GM12878 (cell line): Measurements from ENCODE around the gene ASB7. TPM values are rescaled to one million over a fixed set of nuclear protein-coding genes. Genes with fewer than 3 reads are reported as not detected.

Source experiments
- ATAC-seq: fragments of 200-7000 bp; cut with Tn5 transposase; 3 replicates; pipeline ENCODE4 v1.9.1; 2020; ENCODE audit warnings: mild to moderate bottlenecking, moderate library complexity
- BruUV-seq: library from RNA; stranded (reverse); fragments of 400-500 nt; replicated peaks from 2 replicates; lab custom pipeline; 2021; lab: Mats Ljungman, UMichigan
- CTCF ChIA-PET: fragments of 300-600 bp; sonication (Branson Sonifier 250); formaldehyde crosslinking; extraction: SDS; loops from one replicate; lab custom pipeline; 2021; ENCODE audit warnings: inconsistent platforms; lab: Yijun Ruan, JAX
- POLR2A ChIA-PET: fragments of 350-600 bp; formaldehyde crosslinking; extraction: SDS; loops from one replicate; lab custom pipeline; 2021; ENCODE audit warnings: inconsistent platforms; lab: Charles Lee
- RAD21 ChIA-PET: fragments of 300-600 bp; sonication (Branson Sonifier 250); formaldehyde crosslinking; loops from one replicate; lab custom pipeline; 2023; ENCODE audit warnings: antibody characterized with exemption; ENCODE audit not compliant: unreplicated experiment; lab: Charles Lee
- SMC1A ChIA-PET: fragments of 300-600 bp; sonication (Branson Sonifier 250); formaldehyde crosslinking; loops from one replicate; lab custom pipeline; 2023; ENCODE audit not compliant: unreplicated experiment, uncharacterized antibody; lab: Charles Lee
- DNase-seq: peaks from one replicate; pipeline ENCODE4 v3.0.0-alpha.2; 2011; ENCODE audit warnings: low read depth, low spot score
- FAIRE-seq: peaks from 3 replicates; lab custom pipeline; 2011; peaks lifted over from hg19 to GRCh38; lab: Jason Lieb, UNC
- H2AFZ ChIP-seq: 2 replicates; pipeline ENCODE4 v1.6.0; 2011; ENCODE audit warnings: low read depth, low read length, control low read depth; ENCODE audit not compliant: control insufficient read depth
- H3K27ac ChIP-seq: 2 replicates; pipeline ENCODE4 v1.5.1; 2011; ENCODE audit warnings: control low read depth; ENCODE audit not compliant: control insufficient read depth, insufficient read depth
- H3K27me3 ChIP-seq, 2 experiments: replicated peaks in 1 of 2; 2 replicates each; pipeline versions ENCODE4 v1.6.0 to v1.6.1; 2011; ENCODE audit warnings: low read length in 1 of 2; ENCODE audit not compliant: control insufficient read depth in 2 of 2, insufficient read depth in 2 of 2
- H3K36me3 ChIP-seq, 2 experiments: 2 replicates each; pipeline ENCODE4 v1.5.1; 2011; ENCODE audit warnings: low read length in 1 of 2; ENCODE audit not compliant: control insufficient read depth in 2 of 2, insufficient read depth in 2 of 2
- H3K4me1 ChIP-seq: 2 replicates; pipeline ENCODE4 v1.6.1; 2011; ENCODE audit warnings: mild to moderate bottlenecking, low read length, moderate library complexity, mixed read lengths; ENCODE audit not compliant: control insufficient read depth, insufficient read depth
- H3K4me2 ChIP-seq: 2 replicates; pipeline ENCODE4 v1.6.0; 2011; ENCODE audit warnings: control low read depth; ENCODE audit not compliant: control insufficient read depth, insufficient read depth
- H3K4me3 ChIP-seq: fragments of 200-600 bp; sonication (generic); 2 replicates; pipeline ENCODE4 v1.5.1; 2016
- H3K79me2 ChIP-seq: 2 replicates; pipeline ENCODE4 v1.6.0; 2011; ENCODE audit warnings: low read length; ENCODE audit not compliant: control insufficient read depth, insufficient read depth
- H3K9ac ChIP-seq: 2 replicates; pipeline ENCODE4 v1.8.0; 2011; ENCODE audit warnings: low read length, control low read depth, mixed read lengths; ENCODE audit not compliant: control insufficient read depth, insufficient read depth
- H3K9me3 ChIP-seq: replicated peaks from 3 replicates; pipeline ENCODE4 v1.5.1; 2011; ENCODE audit warnings: mild to moderate bottlenecking, low read length; ENCODE audit not compliant: control insufficient read depth, insufficient read depth
- H4K20me1 ChIP-seq: 2 replicates; pipeline ENCODE4 v1.6.0; 2011; ENCODE audit not compliant: control insufficient read depth, insufficient read depth
- ATF7 ChIP-seq: fragments of 450-650 bp; IDR thresholded peaks from 2 replicates; pipeline ENCODE4 v1.6.1; 2016; ENCODE audit warnings: low read depth, mild to moderate bottlenecking
- BCL11A ChIP-seq: IDR thresholded peaks from 2 replicates; pipeline ENCODE4 v1.6.1; 2011; ENCODE audit warnings: low read depth, low read length
- BCLAF1 ChIP-seq: fragments of 450-650 bp; IDR thresholded peaks from 2 replicates; pipeline ENCODE4 v1.6.1; 2017; ENCODE audit warnings: antibody characterized with exemption, mild to moderate bottlenecking, moderate library complexity
- BRCA1 ChIP-seq: IDR thresholded peaks from 2 replicates; pipeline ENCODE4 v1.6.1; 2011; ENCODE audit warnings: low read depth, low read length, improper control_type of control experiment
- ETV6 ChIP-seq, 2 experiments: fragments of 450-650 bp in 1 of 2; IDR thresholded peaks in 1 of 2; conservative IDR thresholded peaks in 1 of 2; 2 replicates each; pipeline ENCODE4 v1.6.1; 2014; ENCODE audit warnings: antibody characterized with exemption in 1 of 2, borderline replicate concordance in 1 of 2, low read depth in 1 of 2, mild to moderate bottlenecking in 1 of 2, moderate library complexity in 1 of 2
- FOXK2 ChIP-seq: fragments of 450-650 bp; IDR thresholded peaks from 2 replicates; pipeline ENCODE4 v1.6.1; 2017; ENCODE audit warnings: mild to moderate bottlenecking, moderate library complexity
- GATAD2B ChIP-seq: fragments of 450-650 bp; conservative IDR thresholded peaks from 2 replicates; pipeline ENCODE4 v1.6.1; 2017; ENCODE audit warnings: low read depth, mild to moderate bottlenecking, moderate library complexity
- JUND ChIP-seq: IDR thresholded peaks from 2 replicates; pipeline ENCODE4 v1.6.1; 2012; ENCODE audit warnings: low read depth, mild to moderate bottlenecking, low read length, improper control_type of control experiment, moderate library complexity
- NFIC ChIP-seq: IDR thresholded peaks from 2 replicates; pipeline ENCODE4 v1.6.1; 2012; ENCODE audit warnings: low read depth, mild to moderate bottlenecking, inconsistent platforms, low read length, moderate library complexity
- RCOR1 ChIP-seq: conservative IDR thresholded peaks from 2 replicates; pipeline ENCODE4 v1.6.1; 2012; ENCODE audit warnings: low read depth, low read length, improper control_type of control experiment
- TCF12 ChIP-seq: IDR thresholded peaks from 2 replicates; pipeline ENCODE4 v1.6.1; 2011; ENCODE audit warnings: low read depth, mild to moderate bottlenecking, low read length
- USF2 ChIP-seq: IDR thresholded peaks from 2 replicates; pipeline ENCODE4 v1.6.1; 2011; ENCODE audit warnings: low read depth, low read length, improper control_type of control experiment, borderline replicate concordance
- ZNF24 ChIP-seq: fragments of 450-650 bp; IDR thresholded peaks from 2 replicates; pipeline ENCODE4 v1.6.1; 2017; ENCODE audit warnings: antibody characterized with exemption, mild to moderate bottlenecking
- ZNF384 ChIP-seq: IDR thresholded peaks from 2 replicates; pipeline ENCODE4 v1.6.1; 2012; ENCODE audit warnings: low read depth, mild to moderate bottlenecking, low read length, improper control_type of control experiment, borderline replicate concordance
- WGBS: methylation state at CpG from one replicate; pipeline ENCODE4 v1.1.6; 2016; ENCODE audit warnings: low lambda C conversion rate; ENCODE audit not compliant: insufficient replicate concordance, insufficient coverage; ENCODE audit errors: missing lambda C conversion rate; 5-methylcytosine and 5-hydroxymethylcytosine counted together
- in situ Hi-C: fragments of 300-500 bp; cut with MboI; formaldehyde crosslinking; loops from 9 replicates; pipeline ENCODE4 v1.14.3; 2018; ENCODE audit warnings: mixed read lengths
- intact Hi-C: fragments of 100-400 bp; cut with micrococcal nuclease; formaldehyde crosslinking; loops from one replicate; pipeline ENCODE4 v1.14.2; 2022; ENCODE audit not compliant: unreplicated experiment
- polyA plus RNA-seq, 11 experiments: library from polyadenylated mRNA; depleted of rRNA in 4 of 11; unstranded in 6 of 11; stranded (reverse) in 5 of 11; fragments of >200 nt; fragmentation: Nextera tagmentation in 4 of 11; fragmentation: Illumina TruSeq in 1 of 11; extraction: Ambion mirVana in 4 of 11; extraction: Trizol in 1 of 11; gene quantifications; 1 replicate in 1 of 11; 2 replicates in 10 of 11; pipeline versions ENCODE4 v1.2.1 to v1.2.3, GENCODE V29; 2011 to 2016; ENCODE audit warnings: inconsistent platforms in 2 of 11, missing spikeins in 2 of 11, low read depth in 1 of 11
- total RNA-seq, 4 experiments: library from RNA; depleted of rRNA in 3 of 4; stranded (reverse); fragments of >200 nt in 3 of 4; fragmentation: Illumina TruSeq in 1 of 4; extraction: Trizol in 1 of 4; gene quantifications; 2 replicates each; pipeline versions ENCODE4 v1.2.1 to v1.2.3, GENCODE V29; 2013 to 2021

ASB7 gene
- total and polyA plus RNA-seq, 10 of the 15 experiments (the other 5 are each of a cell fraction or from before 2014, with no cell fraction given): 2.7 to 13.9 (median 8.6) TPM

- peaks cover 0 to 2% of the 10 kb centered on the region in 2 experiments; a peak in 1 of 4 replicates for H3K36me3 ChIP-seq
- FAIRE-seq (no peak), ATAC-seq (no peak), DNase-seq (no peak)
- H4K20me1 ChIP-seq: no peaks in the 10 kb centered on the region
- peak overlapping the region; percentile 75 for H3K4me2 ChIP-seq
- no peaks in the 10 kb centered on the region for H3K27me3 ChIP-seq
- ChIA-PET POLR2A (no interaction called here), CTCF (interaction anchor here (0.8 kb wide), 1 partner anchor 25 kb away, joined by 3 read pairs; no protein-coding TSS in a partner anchor), RAD21 (no interaction called here), SMC1A (interaction anchor here (1.5 kb wide), 1 partner anchor 27 kb away, joined by 4 read pairs; no protein-coding TSS in a partner anchor)
- no peak for TF ChIP-seq GATAD2B
- TF ChIP-seq ZNF384: no peak
- TF ChIP-seq USF2: no peak
- no peak for TF ChIP-seq ETV6 (conservative IDR thresholded peaks at IDR 0.05 in 1 of 2, IDR thresholded peaks at IDR 0.05 in 1 of 2; ENCODE audit: borderline replicate concordance in 1 of 2, low read depth in 1 of 2)
- peaks cover 19% of the 10 kb centered on the region for H3K4me1 ChIP-seq
- no peak overlapping the region for H3K9ac ChIP-seq
- peaks cover 78% of the 10 kb centered on the region for H3K79me2 ChIP-seq
- peak overlapping the region; percentile 81 for H3K27ac ChIP-seq
- in situ Hi-C loops (loop anchor here (10.0 kb wide), 1 partner anchor 663 kb away; no protein-coding TSS in a partner anchor), intact Hi-C loops (no loop called here)
- H2AFZ ChIP-seq: no peak overlapping the region
- H3K9me3 ChIP-seq: no peaks in the 10 kb centered on the region; the same call in 2 of the 3 replicates
- no TSS peak for BruUV-seq
- H3K4me3 ChIP-seq: peak overlapping the region; percentile 42; the same call in 1 of the 2 replicates
- WGBS: 56% methylated on average over 3 of the region's 3 CpGs
Measured at GRCh38 chr15:100597862-100598261, 4.5 kb upstream of the ASB7 start.

GRCh38 chr15:100598655-100599054 lies 3.7 kb upstream of the ASB7 start:
- Histone ChIP-seq H3K27me3 (no peaks in the 10 kb centered on the region), H3K79me2 (peaks cover 83% of the 10 kb centered on the region), H3K4me1 (peaks cover 22% of the 10 kb centered on the region), H3K27ac (peak overlapping the region; percentile 49), H3K36me3 (no peaks in the 10 kb centered on the region), H4K20me1 (no peaks in the 10 kb centered on the region), H3K4me2 (peak overlapping the region; percentile 75), H3K9me3 (no peaks in the 10 kb centered on the region; the same call in 2 of the 3 replicates), H2AFZ (no peak overlapping the region), H3K4me3 (no peak overlapping the region), H3K9ac (no peak overlapping the region)
- ChIA-PET POLR2A (no interaction called here), RAD21 (no interaction called here), CTCF (interaction anchor here (0.8 kb wide), 1 partner anchor 26 kb away, joined by 3 read pairs; no protein-coding TSS in a partner anchor), SMC1A (no interaction called here)
- FAIRE-seq (no peak), DNase-seq (no peak), ATAC-seq (no peak)
- 0% methylated on average over 1 of the region's 1 CpG for WGBS
- intact Hi-C loops: no loop called here
- BruUV-seq: no TSS peak
- in situ Hi-C loops: loop anchor here (10.0 kb wide), 1 partner anchor 664 kb away; no protein-coding TSS in a partner anchor
- TF ChIP-seq ATF7 (no peak), JUND (no peak), BCL11A (no peak), NFIC (no peak), RCOR1 (no peak), BRCA1 (no peak), FOXK2 (no peak), TCF12 (no peak), BCLAF1 (no peak), ZNF24 (no peak)
